Measurements from ENCODE around the gene MAST2. TPM values are rescaled to one million over a fixed set of nuclear protein-coding genes. Genes with fewer than 3 reads are reported as not detected.
"Not testable (repeated sequence)": the region's sequence is repeated elsewhere in the genome, so short reads cannot be mapped to it uniquely, and the experiment has no call there.

MAST2 gene
- 30.3 and 51.4 TPM in 2 replicates for total RNA-seq (2014; rRNA removed)
- 30.4 TPM for polyA plus RNA-seq (2012)

GRCh38 chr1:45803299-45803780, at the start of gene MAST2:
MAST2 (plus strand) TSS chr1:45803612; CDS start chr1:45803896, 284 bp downstream.
- DNase-seq (ENCODE audit: low read depth) = peak; percentile 87

- DNase-seq (ENCODE audit: low read depth) = no peak
Measured at GRCh38 chr1:45755697-45756096, 47.7 kb upstream of the MAST2 start.

GRCh38 chr1:45762291-45762690, 41.1 kb upstream of the MAST2 start:
- no peak for DNase-seq (ENCODE audit: low read depth)

GRCh38 chr1:45765999-45766792, 37.2 kb upstream of the MAST2 start:
- no peak for DNase-seq (ENCODE audit: low read depth)

- peak; percentile 63 for DNase-seq (ENCODE audit: low read depth)
Measured at GRCh38 chr1:45767035-45767434, 36.4 kb upstream of the MAST2 start.

- peak; percentile 57 for DNase-seq (ENCODE audit: low read depth)
Measured at GRCh38 chr1:45769261-45769932, 34.0 kb upstream of the MAST2 start.

- DNase-seq (ENCODE audit: low read depth) = no peak
Measured at GRCh38 chr1:45772971-45773370, 30.4 kb upstream of the MAST2 start.

GRCh38 chr1:45775794-45776193, 27.6 kb upstream of the MAST2 start:
- no peak for DNase-seq (ENCODE audit: low read depth)

- no peak for DNase-seq (ENCODE audit: low read depth)
Measured at GRCh38 chr1:45785583-45785982, 17.8 kb upstream of the MAST2 start.

GRCh38 chr1:45787905-45788304, 15.5 kb upstream of the MAST2 start:
- no peak for DNase-seq (ENCODE audit: low read depth)

GRCh38 chr1:45789601-45790000, 13.8 kb upstream of the MAST2 start:
- DNase-seq (ENCODE audit: low read depth) = no peak

- DNase-seq (ENCODE audit: low read depth) = no peak
Measured at GRCh38 chr1:45792744-45793143, 10.7 kb upstream of the MAST2 start.

- DNase-seq (ENCODE audit: low read depth) = peak; percentile 61
Measured at GRCh38 chr1:45793942-45794604, 9.3 kb upstream of the MAST2 start.

- DNase-seq (ENCODE audit: low read depth) = peak; percentile 12
Measured at GRCh38 chr1:45796381-45796780, 7.0 kb upstream of the MAST2 start.

- no peak for DNase-seq (ENCODE audit: low read depth)
Measured at GRCh38 chr1:45796946-45797345, 6.5 kb upstream of the MAST2 start.

- no peak for DNase-seq (ENCODE audit: low read depth)
Measured at GRCh38 chr1:45800899-45801298, 2.5 kb upstream of the MAST2 start.

GRCh38 chr1:45802343-45803298, 791 bp upstream of the MAST2 start:
- peak; percentile 98 for DNase-seq (ENCODE audit: low read depth)

- DNase-seq (ENCODE audit: low read depth) = not testable (repeated sequence)
Measured at GRCh38 chr1:45803781-45804668, 613 bp downstream of the MAST2 start.

- no peak for DNase-seq (ENCODE audit: low read depth)
Measured at GRCh38 chr1:45804669-45804969, 1.2 kb downstream of the MAST2 start.

- DNase-seq (ENCODE audit: low read depth) = no peak
Measured at GRCh38 chr1:45806129-45806528, 2.7 kb downstream of the MAST2 start.

Measured in LHCN-M2 (cell line).